ENCODE results near the gene HSF2BP.

DNA sequence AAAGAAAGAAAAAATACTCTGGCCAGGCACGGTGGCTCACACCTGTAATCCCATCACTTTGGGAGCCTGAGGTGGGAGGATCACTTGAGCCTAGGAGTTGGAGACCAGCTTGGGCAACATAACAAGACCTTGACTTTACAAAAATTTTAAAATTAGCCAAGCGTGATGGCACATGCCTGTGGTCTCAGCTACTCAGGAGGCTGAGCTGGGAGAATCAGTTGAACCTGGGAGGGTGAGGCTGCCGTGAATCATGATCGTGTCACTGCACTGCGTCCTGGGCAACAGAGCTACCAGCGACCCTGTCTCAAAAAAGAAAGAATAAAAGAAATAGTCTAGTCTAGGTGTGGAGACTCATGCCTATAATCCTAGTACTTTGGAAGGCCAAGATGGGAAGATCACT, 22.4 kb upstream of the HSF2BP start:
- TF ChIP-seq POLR2AphosphoS5 (IDR thresholded peaks at IDR 0.05) = no peak
- TF ChIP-seq, protein P1, sequence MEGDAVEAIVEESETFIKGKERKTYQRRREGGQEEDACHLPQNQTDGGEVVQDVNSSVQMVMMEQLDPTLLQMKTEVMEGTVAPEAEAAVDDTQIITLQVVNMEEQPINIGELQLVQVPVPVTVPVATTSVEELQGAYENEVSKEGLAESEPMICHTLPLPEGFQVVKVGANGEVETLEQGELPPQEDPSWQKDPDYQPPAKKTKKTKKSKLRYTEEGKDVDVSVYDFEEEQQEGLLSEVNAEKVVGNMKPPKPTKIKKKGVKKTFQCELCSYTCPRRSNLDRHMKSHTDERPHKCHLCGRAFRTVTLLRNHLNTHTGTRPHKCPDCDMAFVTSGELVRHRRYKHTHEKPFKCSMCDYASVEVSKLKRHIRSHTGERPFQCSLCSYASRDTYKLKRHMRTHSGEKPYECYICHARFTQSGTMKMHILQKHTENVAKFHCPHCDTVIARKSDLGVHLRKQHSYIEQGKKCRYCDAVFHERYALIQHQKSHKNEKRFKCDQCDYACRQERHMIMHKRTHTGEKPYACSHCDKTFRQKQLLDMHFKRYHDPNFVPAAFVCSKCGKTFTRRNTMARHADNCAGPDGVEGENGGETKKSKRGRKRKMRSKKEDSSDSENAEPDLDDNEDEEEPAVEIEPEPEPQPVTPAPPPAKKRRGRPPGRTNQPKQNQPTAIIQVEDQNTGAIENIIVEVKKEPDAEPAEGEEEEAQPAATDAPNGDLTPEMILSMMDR (IDR thresholded peaks at IDR 0.05) = no peak

Data from suprapubic skin (tissue), 3 donors.